GM21619 (cell line): ENCODE data around the gene KIF2A.
"Not testable (repeated sequence)": the region's sequence is repeated elsewhere in the genome, so short reads cannot be mapped to it uniquely, and the experiment has no call there.

ENCODE experiments used
- ATAC-seq: cut with Tn5 transposase; IDR thresholded peaks from one replicate; pipeline ENCODE4 v1.9.1; 2021; ENCODE audit not compliant: unreplicated experiment

KIF2A gene

GRCh38 chr5:62289813-62290212 lies 16.2 kb upstream of the KIF2A start:
- ATAC-seq = no peak

- ATAC-seq = not testable (repeated sequence)
Measured at GRCh38 chr5:62291829-62292228, 14.2 kb upstream of the KIF2A start.

- no peak for ATAC-seq
Measured at GRCh38 chr5:62296998-62297397, 9.0 kb upstream of the KIF2A start.

- no peak for ATAC-seq
Measured at GRCh38 chr5:62298118-62298517, 7.9 kb upstream of the KIF2A start.

- ATAC-seq = no peak
Measured at GRCh38 chr5:62299101-62299500, 6.9 kb upstream of the KIF2A start.

GRCh38 chr5:62299600-62299999 lies 6.4 kb upstream of the KIF2A start:
- ATAC-seq = no peak

- ATAC-seq = no peak
Measured at GRCh38 chr5:62305358-62305714, 670 bp upstream of the KIF2A start.

GRCh38 chr5:62306323-62306895 lies 403 bp downstream of the KIF2A start:
- ATAC-seq = peak; percentile 39

- no peak for ATAC-seq
Measured at GRCh38 chr5:62306896-62307689, 1.1 kb downstream of the KIF2A start.

GRCh38 chr5:62308439-62308838 lies 2.4 kb downstream of the KIF2A start:
- ATAC-seq = no peak

GRCh38 chr5:62309107-62309506 lies 3.1 kb downstream of the KIF2A start:
- ATAC-seq = no peak

GRCh38 chr5:62310426-62311143 lies 4.6 kb downstream of the KIF2A start:
- no peak for ATAC-seq

- ATAC-seq = no peak
Measured at GRCh38 chr5:62312036-62312435, 6.0 kb downstream of the KIF2A start.

GRCh38 chr5:62312674-62313073 lies 6.7 kb downstream of the KIF2A start:
- no peak for ATAC-seq

GRCh38 chr5:62314213-62314830 lies 8.3 kb downstream of the KIF2A start:
- ATAC-seq = no peak

- ATAC-seq = no peak
Measured at GRCh38 chr5:62315376-62316175, 9.6 kb downstream of the KIF2A start.

- ATAC-seq = no peak
Measured at GRCh38 chr5:62316176-62316502, 10.1 kb downstream of the KIF2A start.

GRCh38 chr5:62317810-62318209 lies 11.8 kb downstream of the KIF2A start:
- no peak for ATAC-seq

GRCh38 chr5:62322484-62322883 lies 16.5 kb downstream of the KIF2A start:
- no peak for ATAC-seq

GRCh38 chr5:62326302-62326701 lies 20.3 kb downstream of the KIF2A start:
- peak; percentile 69 for ATAC-seq

- ATAC-seq = no peak
Measured at GRCh38 chr5:62326702-62327101, 20.7 kb downstream of the KIF2A start.
